IMR-90 (cell line): ENCODE measurements around the gene KRT4. TPM values are rescaled to one million over a fixed set of nuclear protein-coding genes. Genes with fewer than 3 reads are reported as not detected.
A peak's percentile ranks its signal among the peaks of the same experiment; 100 is the strongest.

ENCODE experiments used
- ATAC-seq: fragments of 200-7000 bp; cut with Tn5 transposase; 2 replicates; pipeline ENCODE4 v1.9.1; 2020; ENCODE audit warnings: low read depth, mild to moderate bottlenecking, moderate library complexity
- BruUV-seq: library from RNA; stranded (reverse); fragments of 400-500 nt; replicated peaks from 2 replicates; lab custom pipeline; 2021; lab: Mats Ljungman, UMichigan
- CTCF ChIA-PET: fragments of 300-600 bp; formaldehyde crosslinking; extraction: SDS; loops from one replicate; lab custom pipeline; 2021; ENCODE audit warnings: antibody characterized with exemption; lab: Yijun Ruan, JAX
- POLR2A ChIA-PET: fragments of 300-600 bp; sonication (Branson Sonifier 250); formaldehyde crosslinking; loops from one replicate; lab custom pipeline; 2022; ENCODE audit warnings: antibody characterized with exemption; ENCODE audit not compliant: unreplicated experiment; lab: Charles Lee
- DNase-seq: peaks from one replicate; pipeline ENCODE4 v3.0.0; 2013
- H2AFZ ChIP-seq: replicated peaks from 2 replicates; pipeline ENCODE3; 2013; ENCODE audit warnings: low read length, mild to moderate bottlenecking; ENCODE audit not compliant: poor library complexity
- H2AK5ac ChIP-seq: 2 replicates; pipeline ENCODE4 v1.6.1; 2013; ENCODE audit warnings: low read depth, low read length, inconsistent platforms
- H2AK9ac ChIP-seq: replicated peaks from 2 replicates; pipeline ENCODE3; 2013; ENCODE audit warnings: mild to moderate bottlenecking, low read depth, low read length, moderate library complexity; ENCODE audit not compliant: poor library complexity
- H2BK120ac ChIP-seq: 2 replicates; pipeline ENCODE4 v1.6.1; 2013; ENCODE audit warnings: low read depth, low read length, inconsistent platforms
- H2BK15ac ChIP-seq: 3 replicates; pipeline ENCODE4 v1.6.1; 2013; ENCODE audit warnings: low read depth, low read length, inconsistent platforms
- H2BK20ac ChIP-seq: 2 replicates; pipeline ENCODE4 v1.6.1; 2013; ENCODE audit warnings: low read depth, mild to moderate bottlenecking, inconsistent platforms, low read length, moderate library complexity
- H2BK5ac ChIP-seq: 2 replicates; pipeline ENCODE4 v1.6.1; 2013; ENCODE audit warnings: mild to moderate bottlenecking, low read depth, low read length, inconsistent platforms; ENCODE audit not compliant: poor library complexity, severe bottlenecking
- H3K14ac ChIP-seq: replicated peaks from 2 replicates; pipeline ENCODE4 v1.6.1; 2013; ENCODE audit warnings: low read depth, low read length, inconsistent platforms
- H3K18ac ChIP-seq: 2 replicates; pipeline ENCODE4 v1.6.1; 2013; ENCODE audit warnings: low read depth, low read length, control low read depth
- H3K23ac ChIP-seq: 2 replicates; pipeline ENCODE4 v1.6.1; 2013; ENCODE audit warnings: low read depth, low read length, inconsistent platforms
- H3K27ac ChIP-seq: 2 replicates; pipeline ENCODE4 v1.5.1; 2013; ENCODE audit warnings: mild to moderate bottlenecking, control low read depth, low read length; ENCODE audit not compliant: insufficient read depth
- H3K27me3 ChIP-seq: 2 replicates; pipeline ENCODE4 v1.6.1; 2013; ENCODE audit warnings: low read length; ENCODE audit not compliant: control insufficient read depth, insufficient read depth
- H3K36me3 ChIP-seq: 2 replicates; pipeline ENCODE4 v1.6.1; 2013; ENCODE audit warnings: low read length, mixed read lengths; ENCODE audit not compliant: control insufficient read depth, insufficient read depth
- H3K4ac ChIP-seq: 2 replicates; pipeline ENCODE4 v1.6.1; 2013; ENCODE audit warnings: low read depth, low read length, inconsistent platforms
- H3K4me1 ChIP-seq: 2 replicates; pipeline ENCODE4 v1.6.1; 2013; ENCODE audit warnings: low read length, mixed read lengths; ENCODE audit not compliant: control insufficient read depth, insufficient read depth
- H3K4me2 ChIP-seq: 2 replicates; pipeline ENCODE4 v1.6.1; 2013; ENCODE audit warnings: low read depth, mild to moderate bottlenecking, control low read depth, low read length, moderate library complexity
- H3K4me3 ChIP-seq: 2 replicates; pipeline ENCODE4 v1.5.1; 2013; ENCODE audit warnings: low read depth, mild to moderate bottlenecking, control low read depth, low read length, moderate library complexity; ENCODE audit not compliant: insufficient read depth
- H3K56ac ChIP-seq: 2 replicates; pipeline ENCODE4 v1.6.1; 2013; ENCODE audit warnings: low read length, inconsistent platforms; ENCODE audit not compliant: insufficient read depth; ENCODE audit errors: extremely low read depth
- H3K79me1 ChIP-seq, 2 experiments: 2 replicates each; pipeline ENCODE4 v1.6.1; 2013; ENCODE audit warnings: low read length in 2 of 2, inconsistent platforms in 1 of 2, low read depth in 1 of 2
- H3K9ac ChIP-seq: 2 replicates; pipeline ENCODE4 v1.6.1; 2013; ENCODE audit warnings: low read depth, low read length, control low read depth
- H3K9me1 ChIP-seq: 2 replicates; pipeline ENCODE4 v1.6.1; 2013; ENCODE audit warnings: low read length, inconsistent platforms; ENCODE audit not compliant: insufficient read depth
- H3K9me3 ChIP-seq: 2 replicates; pipeline ENCODE4 v1.6.1; 2013; ENCODE audit warnings: low read length; ENCODE audit not compliant: control insufficient read depth, insufficient read depth
- H4K20me1 ChIP-seq: 2 replicates; pipeline ENCODE4 v1.6.1; 2013; ENCODE audit warnings: low read length, inconsistent platforms; ENCODE audit not compliant: insufficient read depth
- H4K5ac ChIP-seq: 2 replicates; pipeline ENCODE4 v1.6.1; 2013; ENCODE audit warnings: mild to moderate bottlenecking, low read depth, low read length, control low read depth
- H4K8ac ChIP-seq, 2 experiments: 2 replicates each; pipeline ENCODE4 v1.6.1; 2013; ENCODE audit warnings: low read depth in 2 of 2, low read length in 2 of 2, control low read depth in 1 of 2, inconsistent platforms in 1 of 2
- H4K91ac ChIP-seq: 2 replicates; pipeline ENCODE4 v1.6.1; 2013; ENCODE audit warnings: low read depth, low read length, inconsistent platforms; ENCODE audit not compliant: insufficient read depth
- CEBPB ChIP-seq: IDR thresholded peaks from 2 replicates; pipeline ENCODE4 v1.6.1; 2012; ENCODE audit warnings: low read depth, low read length, improper control_type of control experiment
- ELK1 ChIP-seq: fragments of 150-350 bp; IDR thresholded peaks from 2 replicates; pipeline ENCODE4 v1.6.1; 2016; ENCODE audit warnings: low read depth, mild to moderate bottlenecking, low read length, moderate library complexity, borderline replicate concordance
- FOS ChIP-seq: fragments of 150-350 bp; IDR thresholded peaks from 2 replicates; pipeline ENCODE4 v1.6.1; 2016; ENCODE audit warnings: low read depth, low read length
- MXI1 ChIP-seq: IDR thresholded peaks from 2 replicates; pipeline ENCODE4 v1.6.1; 2012; ENCODE audit warnings: low read depth, mild to moderate bottlenecking, low read length, moderate library complexity, borderline replicate concordance
- RFX5 ChIP-seq: IDR thresholded peaks from 2 replicates; pipeline ENCODE4 v1.8.0; 2012; ENCODE audit warnings: low read depth, mild to moderate bottlenecking, low read length, moderate library complexity
- WGBS, 2 experiments: methylation state at CpG; one replicate each; pipeline versions ENCODE4 v1.1.5 to v1.1.7; 2013; ENCODE audit warnings: missing lambda C conversion rate in 2 of 2; ENCODE audit not compliant: insufficient read length in 1 of 2; ENCODE audit errors: extremely low coverage in 2 of 2; 5-methylcytosine and 5-hydroxymethylcytosine counted together
- dilution Hi-C: fragments of 300-500 bp; cut with HindIII; formaldehyde crosslinking; loops from one replicate; pipeline ENCODE4 v1.14.3; 2018; ENCODE audit warnings: low sequenced_read_pairs; ENCODE audit not compliant: unreplicated experiment
- in situ Hi-C: fragments of 300-500 bp; cut with MboI; formaldehyde crosslinking; loops from 3 replicates; pipeline ENCODE4 v1.14.3; 2019; ENCODE audit warnings: low sequenced_read_pairs, inconsistent platforms, mixed read lengths
- intact Hi-C: fragments of 100-400 bp; cut with micrococcal nuclease; formaldehyde crosslinking; loops from 2 replicates; pipeline ENCODE4 v1.10.0; 2022
- polyA plus RNA-seq, 3 experiments: library from polyadenylated mRNA; depleted of rRNA; stranded (reverse); fragments of >200 nt; gene quantifications; 2 replicates each; pipeline ENCODE4 v1.2.3, GENCODE V29; 2012; ENCODE audit warnings: low replicate concordance in 1 of 3
- total RNA-seq: library from RNA; depleted of rRNA; stranded (reverse); fragments of >200 nt; gene quantifications from 2 replicates; pipeline ENCODE4 v1.2.3, GENCODE V29; 2012

KRT4 gene
- total and polyA plus RNA-seq, 2 of the 4 experiments (the other 2 are of a cell fraction): under 0.01 to 0.07 TPM

GRCh38 chr12:52834727-52835001 lies 20.7 kb upstream of the KRT4 start:
- H2AK9ac ChIP-seq: no peak overlapping the region
- 80% methylated on average over 1 of the region's 4 CpGs; no CpG with 5 or more reads in 1 of the 2 experiments for WGBS, 2 experiments
- H3K36me3 ChIP-seq: no peaks in the 10 kb centered on the region
- H3K4me3 ChIP-seq: no peak overlapping the region
- no peak overlapping the region for H3K23ac ChIP-seq
- H3K4me1 ChIP-seq: peaks cover 18% of the 10 kb centered on the region
- H3K9me1 ChIP-seq: peaks cover 20% of the 10 kb centered on the region
- no peak overlapping the region for H3K56ac ChIP-seq
- DNase-seq: no peak
- no TSS peak for BruUV-seq
- H4K5ac ChIP-seq: no peak overlapping the region
- no peak overlapping the region for H3K4me2 ChIP-seq
- H2BK20ac ChIP-seq: peak overlapping the region; percentile 62; the same call in 1 of the 2 replicates
- H3K14ac ChIP-seq: no peak overlapping the region
- no peak for ATAC-seq
- ChIA-PET POLR2A (no interaction called here), CTCF (no interaction called here)
- H3K9ac ChIP-seq: no peak overlapping the region
- H4K91ac ChIP-seq: peak overlapping the region; percentile 81
- no peak overlapping the region for H3K18ac ChIP-seq
- H4K20me1 ChIP-seq: no peaks in the 10 kb centered on the region
- H3K4ac ChIP-seq: no peak overlapping the region
- no peak overlapping the region for H4K8ac ChIP-seq
- peak overlapping the region; percentile 54; the same call in 1 of the 2 replicates for H2BK120ac ChIP-seq
- in situ Hi-C loops (no loop called here), dilution Hi-C loops (no loop called here), intact Hi-C loops (no loop called here)
- TF ChIP-seq ELK1 (no peak), RFX5 (no peak), MXI1 (no peak), CEBPB (no peak), FOS (no peak)
- no peak overlapping the region for H3K27ac ChIP-seq
- H3K9me3 ChIP-seq: no peaks in the 10 kb centered on the region
- no peak overlapping the region for H2AFZ ChIP-seq
- H3K27me3 ChIP-seq: peaks cover 7% of the 10 kb centered on the region; the same call in 1 of the 2 replicates
- no peak overlapping the region for H2BK5ac ChIP-seq
- peak overlapping the region; percentile 49; the same call in 1 of the 2 replicates for H2AK5ac ChIP-seq
- no peak overlapping the region for H2BK15ac ChIP-seq
- no peaks in the 10 kb centered on the region for H3K79me1 ChIP-seq
